NB4 (cell line): ENCODE data around the gene CTNNA3.

ENCODE experiments used
- DNase-seq: peaks from one replicate; pipeline ENCODE4 v3.0.0; 2010; ENCODE audit warnings: low read depth
- H3K4me3 ChIP-seq: one replicate; pipeline ENCODE4 v1.5.1; 2011; ENCODE audit warnings: mild to moderate bottlenecking, low read depth, low read length, moderate library complexity
- CTCF ChIP-seq: IDR thresholded peaks from one replicate; pipeline ENCODE4 v1.5.1; 2012; ENCODE audit warnings: low read depth, low read length
- MAX ChIP-seq: IDR thresholded peaks from 2 replicates; pipeline ENCODE4 v1.6.1; 2011; ENCODE audit warnings: low read depth, low read length
- MYC ChIP-seq: IDR thresholded peaks from 2 replicates; pipeline ENCODE4 v1.6.1; 2011; ENCODE audit warnings: low read depth, low read length
- POLR2A ChIP-seq: IDR thresholded peaks from 2 replicates; pipeline ENCODE4 v1.6.1; 2011; ENCODE audit warnings: mild to moderate bottlenecking; ENCODE audit not compliant: insufficient read length; ENCODE audit errors: extremely low read depth

Gene CTNNA3

DNA sequence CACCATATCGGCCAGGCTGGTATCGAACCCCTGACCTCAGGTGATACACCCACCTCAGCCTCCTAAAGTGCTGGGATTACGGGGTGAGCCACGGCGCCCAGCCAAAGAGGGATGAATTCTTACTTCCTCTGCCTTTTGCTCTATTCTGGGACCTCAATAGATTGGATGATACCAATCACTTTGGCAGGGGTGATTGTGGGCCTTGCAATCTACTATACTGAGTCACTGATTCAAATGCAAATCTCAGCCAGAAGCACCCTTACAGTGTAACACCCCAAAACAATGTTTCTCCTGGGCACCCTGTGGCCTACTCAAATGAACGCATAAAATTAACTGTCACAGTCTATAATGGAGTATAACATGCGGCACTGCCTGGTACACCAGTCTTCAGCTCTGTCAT, 1366.8 kb downstream of the CTNNA3 start:
- no peak for DNase-seq
- no peak for TF ChIP-seq CTCF
- no peak for TF ChIP-seq MAX
- TF ChIP-seq POLR2A = no peak
- TF ChIP-seq MYC = no peak
- no peak overlapping the region for H3K4me3 ChIP-seq

GRCh38 chr10:66326876-66327275, 1369.1 kb downstream of the CTNNA3 start:
- no peak for DNase-seq
- no peak for TF ChIP-seq MYC
- TF ChIP-seq POLR2A = no peak
- no peak for TF ChIP-seq CTCF
- TF ChIP-seq MAX = no peak
- H3K4me3 ChIP-seq = no peak overlapping the region

GRCh38 chr10:66322777-66323176, 1373.2 kb downstream of the CTNNA3 start:
- DNase-seq = no peak
- H3K4me3 ChIP-seq = no peak overlapping the region
- TF ChIP-seq MAX (no peak), CTCF (no peak), POLR2A (no peak), MYC (no peak)

- no peak for DNase-seq
- TF ChIP-seq MYC = no peak
- TF ChIP-seq MAX = no peak
- no peak overlapping the region for H3K4me3 ChIP-seq
Measured at GRCh38 chr10:66321723-66322665, 1374.0 kb downstream of the CTNNA3 start.

DNA sequence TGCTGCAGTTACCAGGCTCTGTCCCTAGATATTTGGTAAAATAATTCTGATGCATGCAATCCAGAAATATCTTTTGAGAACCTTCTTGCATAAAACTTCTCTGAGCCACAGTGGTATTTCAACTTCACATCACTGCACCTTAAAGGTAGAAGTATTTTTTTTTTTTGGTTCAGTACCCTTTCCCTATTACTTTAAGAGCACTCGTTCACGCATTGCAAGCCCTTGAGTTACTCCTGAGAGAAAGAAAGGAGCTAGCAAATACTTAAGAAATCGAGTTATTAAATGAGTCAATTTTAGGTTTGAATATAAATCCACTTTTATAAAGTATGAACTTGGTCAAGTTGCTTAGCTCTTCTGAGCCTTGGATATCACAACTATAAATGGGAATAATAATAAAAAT, 1377.2 kb downstream of the CTNNA3 start:
- no peak for DNase-seq
- no peak overlapping the region for H3K4me3 ChIP-seq
- TF ChIP-seq MYC (no peak), CTCF (no peak), MAX (no peak), POLR2A (no peak)

GRCh38 chr10:66307826-66308225, 1388.2 kb downstream of the CTNNA3 start:
- H3K4me3 ChIP-seq = no peak overlapping the region
- TF ChIP-seq POLR2A (no peak), CTCF (no peak), MYC (no peak), MAX (no peak)
- DNase-seq = no peak
